IPS DF 4.7 (cell line): ENCODE data around the gene P3H3.
"Not testable (repeated sequence)": the region's sequence is repeated elsewhere in the genome, so short reads cannot be mapped to it uniquely, and the experiment has no call there.

Experiments
- DNase-seq: peaks from one replicate; pipeline ENCODE4 v3.0.0-alpha.2; 2013; ENCODE audit warnings: low spot score; ENCODE audit errors: extremely low read depth

Gene P3H3

DNA sequence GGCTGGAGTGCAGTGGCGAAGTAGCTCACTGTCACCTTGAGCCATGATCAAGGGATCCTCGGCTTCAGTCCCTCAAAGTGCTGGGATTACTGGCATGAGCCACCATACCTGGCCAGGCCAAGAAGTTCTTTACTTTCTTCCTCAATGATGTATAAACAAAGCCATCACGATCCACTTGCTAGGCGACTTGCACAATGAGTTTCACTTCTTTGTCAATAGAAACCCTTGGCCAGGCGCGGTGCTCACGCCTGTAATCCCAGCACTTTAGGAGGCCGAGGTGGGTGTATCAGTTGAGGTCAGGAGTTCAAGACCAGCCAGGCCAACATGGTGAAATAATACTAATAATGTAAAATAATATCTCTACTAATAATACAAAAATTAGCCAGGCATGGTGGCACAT, 59.3 kb downstream of the P3H3 start:
- no peak for DNase-seq

DNA sequence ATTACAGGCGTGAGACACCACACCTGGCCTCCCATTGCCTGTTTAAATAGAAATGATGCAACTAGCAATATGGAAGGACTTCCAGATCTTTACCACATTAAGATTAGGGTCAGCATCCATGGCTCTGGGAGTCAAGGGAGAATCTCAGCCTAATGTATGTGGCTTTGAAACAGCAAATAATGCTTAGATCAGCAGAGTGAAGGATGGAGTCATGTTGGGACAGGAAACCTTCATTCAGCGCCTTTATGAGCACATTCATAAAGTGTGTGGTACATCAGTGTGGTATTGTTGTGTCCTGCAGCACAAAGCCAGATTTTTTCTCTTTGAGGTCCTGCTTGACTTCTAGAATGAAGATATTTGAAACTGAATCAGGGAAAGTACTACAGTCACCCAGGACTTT, 60.2 kb downstream of the P3H3 start:
- DNase-seq, result no peak

DNA sequence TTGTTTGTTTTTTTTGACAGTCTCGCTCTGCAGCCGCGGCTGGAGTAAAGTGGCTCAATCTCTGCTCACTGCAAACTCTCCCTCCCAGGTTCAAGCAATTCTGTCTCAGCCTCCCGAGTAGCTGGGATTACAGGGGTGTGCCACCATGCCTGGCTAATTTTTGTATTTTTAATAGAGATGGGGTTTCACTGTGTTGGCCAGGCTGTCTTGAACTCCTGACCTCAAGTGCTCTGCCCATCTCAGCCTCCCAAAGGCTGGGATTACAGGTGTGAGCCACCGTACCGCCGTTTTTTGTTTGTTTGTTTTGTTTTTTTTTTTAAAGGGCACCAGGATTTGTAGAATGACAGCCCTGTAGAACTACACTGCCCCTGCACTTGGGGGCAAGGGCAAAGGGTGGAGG, 60.6 kb downstream of the P3H3 start:
- DNase-seq, result not testable (repeated sequence)
